SK-N-SH treated with all-trans-retinoic acid at 6 μM for 48 hours (cell line): Measurements from ENCODE around the gene RPL39L.
A peak's percentile ranks its signal among the peaks of the same experiment; 100 is the strongest.

ENCODE experiments used
- ATAC-seq: fragments of 200-7000 bp; cut with Tn5 transposase; 3 replicates; pipeline ENCODE4 v1.9.1; 2020; ENCODE audit warnings: mild to moderate bottlenecking, moderate library complexity
- ARNTL ChIP-seq: fragments of 450-650 bp; formaldehyde crosslinking; IDR thresholded peaks from 2 replicates; pipeline ENCODE4 v1.5.0; 2020; ENCODE audit warnings: low read depth, mild to moderate bottlenecking, moderate library complexity, borderline replicate concordance
- BACH2 ChIP-seq: fragments of 250-450 bp; sonication (Bioruptor Pico); IDR thresholded peaks from 2 replicates; pipeline ENCODE4 v1.9.0; 2021; ENCODE audit warnings: mild to moderate bottlenecking, borderline replicate concordance
- ESRRG ChIP-seq: fragments of 250-450 bp; sonication (Bioruptor Pico); IDR thresholded peaks from 2 replicates; pipeline ENCODE4 v1.6.1; 2021; ENCODE audit warnings: mild to moderate bottlenecking
- GLIS3 ChIP-seq: fragments of 250-450 bp; sonication (Bioruptor Pico); IDR thresholded peaks from 2 replicates; pipeline ENCODE4 v1.5.0; 2020; ENCODE audit warnings: mild to moderate bottlenecking, moderate library complexity
- ISL1 ChIP-seq: fragments of 250-450 bp; sonication (Bioruptor Pico); IDR thresholded peaks from 2 replicates; pipeline ENCODE4 v2.1.2; 2022; ENCODE audit warnings: mild to moderate bottlenecking, moderate library complexity
- OSR1 ChIP-seq: fragments of 250-450 bp; sonication (Bioruptor Pico); IDR thresholded peaks from 2 replicates; pipeline ENCODE4 v1.8.0; 2022; ENCODE audit warnings: moderate library complexity, mild to moderate bottlenecking, inconsistent platforms
- PATZ1 ChIP-seq: fragments of 250-450 bp; sonication (Bioruptor Pico); IDR thresholded peaks from 2 replicates; pipeline ENCODE4 v1.8.0; 2020; ENCODE audit warnings: mild to moderate bottlenecking, moderate library complexity, borderline replicate concordance
- PPARA ChIP-seq: fragments of 250-450 bp; sonication (Bioruptor Pico); IDR thresholded peaks from 2 replicates; pipeline ENCODE4 v1.5.0; 2020; ENCODE audit warnings: mild to moderate bottlenecking, borderline replicate concordance
- RARB ChIP-seq: fragments of 250-450 bp; sonication (Bioruptor Pico); IDR thresholded peaks from 2 replicates; pipeline ENCODE4 v1.8.0; 2021; ENCODE audit warnings: mild to moderate bottlenecking, moderate library complexity
- SNAI2 ChIP-seq: fragments of 250-450 bp; sonication (Bioruptor Pico); IDR thresholded peaks from 2 replicates; pipeline ENCODE4 v1.5.0; 2020; ENCODE audit warnings: mild to moderate bottlenecking, moderate library complexity
- TCF4 ChIP-seq: fragments of 250-450 bp; sonication (Bioruptor Pico); IDR thresholded peaks from 2 replicates; pipeline ENCODE4 v1.8.0; 2021; ENCODE audit warnings: mild to moderate bottlenecking, moderate library complexity, borderline replicate concordance
- TOX ChIP-seq: fragments of 250-450 bp; sonication (Bioruptor Pico); IDR thresholded peaks from 2 replicates; pipeline ENCODE4 v1.8.0; 2021; ENCODE audit warnings: mild to moderate bottlenecking, moderate library complexity, borderline replicate concordance
- ZC3H10 ChIP-seq: fragments of 250-450 bp; sonication (Bioruptor Pico); IDR thresholded peaks from 2 replicates; pipeline ENCODE4 v1.5.1; 2021; ENCODE audit warnings: mild to moderate bottlenecking, moderate library complexity
- ZFP3 ChIP-seq: fragments of 250-450 bp; sonication (Bioruptor Pico); IDR thresholded peaks from 2 replicates; pipeline ENCODE4 v1.5.0; 2020; ENCODE audit warnings: mild to moderate bottlenecking, moderate library complexity
- ZFP30 ChIP-seq: fragments of 450-650 bp; formaldehyde crosslinking; IDR thresholded peaks from 2 replicates; pipeline ENCODE4 v1.5.0; 2022; ENCODE audit warnings: mild to moderate bottlenecking, moderate library complexity
- ZNF565 ChIP-seq: fragments of 450-650 bp; formaldehyde crosslinking; conservative IDR thresholded peaks from 2 replicates; pipeline ENCODE4 v1.5.0; 2020; ENCODE audit warnings: low read depth, mild to moderate bottlenecking, moderate library complexity
- ZNF70 ChIP-seq: fragments of 450-650 bp; formaldehyde crosslinking; IDR thresholded peaks from 2 replicates; pipeline ENCODE4 v1.5.0; 2020; ENCODE audit warnings: mild to moderate bottlenecking, moderate library complexity
- ZNF8 ChIP-seq: fragments of 450-650 bp; formaldehyde crosslinking; IDR thresholded peaks from 2 replicates; pipeline ENCODE4 v1.5.0; 2020; ENCODE audit warnings: mild to moderate bottlenecking, moderate library complexity
- TF ChIP-seq, protein P1 (sequence below): fragments of 250-450 bp; sonication (Bioruptor Pico); IDR thresholded peaks from 2 replicates; pipeline ENCODE4 v1.5.0; 2020; ENCODE audit warnings: mild to moderate bottlenecking, moderate library complexity
- TF ChIP-seq, protein P2 (sequence below): fragments of 250-450 bp; sonication (Bioruptor Pico); IDR thresholded peaks from 2 replicates; pipeline ENCODE4 v1.5.1; 2020; ENCODE audit warnings: low read depth, mild to moderate bottlenecking, moderate library complexity
- TF ChIP-seq, protein P3 (sequence below): fragments of 250-450 bp; sonication (Bioruptor Pico); IDR thresholded peaks from 2 replicates; pipeline ENCODE4 v1.5.1; 2021; ENCODE audit warnings: mild to moderate bottlenecking, moderate library complexity

RPL39L gene

DNA sequence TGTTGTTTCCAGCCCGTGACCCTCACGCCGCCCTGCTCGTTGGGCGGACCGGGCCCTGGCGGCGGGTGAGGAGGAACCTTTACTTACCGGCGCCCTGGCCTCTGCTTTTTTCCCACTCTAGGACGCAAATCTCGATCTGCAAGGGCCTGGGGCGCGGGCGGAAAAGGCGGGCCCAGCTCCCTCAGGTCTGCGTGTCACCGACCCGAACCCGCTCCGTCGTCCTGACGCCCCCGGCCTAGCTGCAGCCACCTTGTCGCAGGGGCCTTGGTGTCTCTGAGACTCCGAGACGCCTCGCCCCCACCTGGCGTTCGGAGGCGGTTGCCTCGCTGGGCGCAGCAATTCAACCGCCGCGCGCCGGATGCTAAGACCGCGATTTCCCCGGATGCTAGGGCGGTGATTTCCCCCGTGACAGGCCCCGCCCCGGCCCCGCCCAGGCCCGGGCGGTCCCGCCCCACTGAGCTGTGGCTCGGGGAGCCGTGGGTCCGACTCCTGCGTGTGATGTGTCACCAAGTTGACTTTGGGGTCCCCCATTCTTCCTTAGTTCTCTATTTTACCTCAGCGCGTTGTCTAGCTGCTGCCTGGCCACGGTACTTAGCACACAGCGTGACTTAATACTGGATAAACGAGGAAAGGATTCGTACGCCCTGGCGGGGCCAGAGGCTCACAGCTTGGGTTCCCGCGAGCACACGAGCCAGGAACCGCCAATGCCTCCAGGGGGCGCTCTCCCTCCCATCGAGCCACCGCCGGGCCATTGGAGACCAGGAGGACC is at the start of gene RPL39L:
Gene RPL39L, minus strand, starts transcription at position 371 of the 769 bp plus-strand sequence. CDS start 18,196 bp downstream, outside the sequence.
- no peak for TF ChIP-seq ZFP3
- TF ChIP-seq TOX, result no peak
- TF ChIP-seq ZNF565 (CRISPR knock-in tag), result no peak
- TF ChIP-seq, protein P1, sequence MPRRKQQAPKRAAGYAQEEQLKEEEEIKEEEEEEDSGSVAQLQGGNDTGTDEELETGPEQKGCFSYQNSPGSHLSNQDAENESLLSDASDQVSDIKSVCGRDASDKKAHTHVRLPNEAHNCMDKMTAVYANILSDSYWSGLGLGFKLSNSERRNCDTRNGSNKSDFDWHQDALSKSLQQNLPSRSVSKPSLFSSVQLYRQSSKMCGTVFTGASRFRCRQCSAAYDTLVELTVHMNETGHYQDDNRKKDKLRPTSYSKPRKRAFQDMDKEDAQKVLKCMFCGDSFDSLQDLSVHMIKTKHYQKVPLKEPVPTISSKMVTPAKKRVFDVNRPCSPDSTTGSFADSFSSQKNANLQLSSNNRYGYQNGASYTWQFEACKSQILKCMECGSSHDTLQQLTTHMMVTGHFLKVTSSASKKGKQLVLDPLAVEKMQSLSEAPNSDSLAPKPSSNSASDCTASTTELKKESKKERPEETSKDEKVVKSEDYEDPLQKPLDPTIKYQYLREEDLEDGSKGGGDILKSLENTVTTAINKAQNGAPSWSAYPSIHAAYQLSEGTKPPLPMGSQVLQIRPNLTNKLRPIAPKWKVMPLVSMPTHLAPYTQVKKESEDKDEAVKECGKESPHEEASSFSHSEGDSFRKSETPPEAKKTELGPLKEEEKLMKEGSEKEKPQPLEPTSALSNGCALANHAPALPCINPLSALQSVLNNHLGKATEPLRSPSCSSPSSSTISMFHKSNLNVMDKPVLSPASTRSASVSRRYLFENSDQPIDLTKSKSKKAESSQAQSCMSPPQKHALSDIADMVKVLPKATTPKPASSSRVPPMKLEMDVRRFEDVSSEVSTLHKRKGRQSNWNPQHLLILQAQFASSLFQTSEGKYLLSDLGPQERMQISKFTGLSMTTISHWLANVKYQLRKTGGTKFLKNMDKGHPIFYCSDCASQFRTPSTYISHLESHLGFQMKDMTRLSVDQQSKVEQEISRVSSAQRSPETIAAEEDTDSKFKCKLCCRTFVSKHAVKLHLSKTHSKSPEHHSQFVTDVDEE (CRISPR knock-in tag), result no peak
- TF ChIP-seq TCF4 (CRISPR knock-in tag), result no peak
- no peak for TF ChIP-seq ESRRG (CRISPR knock-in tag)
- TF ChIP-seq BACH2, result no peak
- TF ChIP-seq GLIS3 (CRISPR knock-in tag), result no peak
- TF ChIP-seq, protein P2, sequence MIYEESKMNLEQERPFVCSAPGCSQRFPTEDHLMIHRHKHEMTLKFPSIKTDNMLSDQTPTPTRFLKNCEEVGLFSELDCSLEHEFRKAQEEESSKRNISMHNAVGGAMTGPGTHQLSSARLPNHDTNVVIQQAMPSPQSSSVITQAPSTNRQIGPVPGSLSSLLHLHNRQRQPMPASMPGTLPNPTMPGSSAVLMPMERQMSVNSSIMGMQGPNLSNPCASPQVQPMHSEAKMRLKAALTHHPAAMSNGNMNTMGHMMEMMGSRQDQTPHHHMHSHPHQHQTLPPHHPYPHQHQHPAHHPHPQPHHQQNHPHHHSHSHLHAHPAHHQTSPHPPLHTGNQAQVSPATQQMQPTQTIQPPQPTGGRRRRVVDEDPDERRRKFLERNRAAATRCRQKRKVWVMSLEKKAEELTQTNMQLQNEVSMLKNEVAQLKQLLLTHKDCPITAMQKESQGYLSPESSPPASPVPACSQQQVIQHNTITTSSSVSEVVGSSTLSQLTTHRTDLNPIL, result no peak
- no peak for TF ChIP-seq PATZ1 (CRISPR knock-in tag)
- TF ChIP-seq ZFP30 (CRISPR knock-in tag), result no peak
- no peak for TF ChIP-seq ISL1 (CRISPR knock-in tag)
- TF ChIP-seq ZC3H10 (CRISPR knock-in tag), result no peak
- no peak for TF ChIP-seq OSR1 (CRISPR knock-in tag)
- no peak for TF ChIP-seq ZNF8 (CRISPR knock-in tag)
- no peak for TF ChIP-seq SNAI2 (CRISPR knock-in tag)
- TF ChIP-seq PPARA (CRISPR knock-in tag), result no peak
- TF ChIP-seq, protein P3, sequence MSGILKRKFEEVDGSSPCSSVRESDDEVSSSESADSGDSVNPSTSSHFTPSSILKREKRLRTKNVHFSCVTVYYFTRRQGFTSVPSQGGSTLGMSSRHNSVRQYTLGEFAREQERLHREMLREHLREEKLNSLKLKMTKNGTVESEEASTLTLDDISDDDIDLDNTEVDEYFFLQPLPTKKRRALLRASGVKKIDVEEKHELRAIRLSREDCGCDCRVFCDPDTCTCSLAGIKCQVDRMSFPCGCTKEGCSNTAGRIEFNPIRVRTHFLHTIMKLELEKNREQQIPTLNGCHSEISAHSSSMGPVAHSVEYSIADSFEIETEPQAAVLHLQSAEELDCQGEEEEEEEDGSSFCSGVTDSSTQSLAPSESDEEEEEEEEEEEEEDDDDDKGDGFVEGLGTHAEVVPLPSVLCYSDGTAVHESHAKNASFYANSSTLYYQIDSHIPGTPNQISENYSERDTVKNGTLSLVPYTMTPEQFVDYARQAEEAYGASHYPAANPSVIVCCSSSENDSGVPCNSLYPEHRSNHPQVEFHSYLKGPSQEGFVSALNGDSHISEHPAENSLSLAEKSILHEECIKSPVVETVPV (CRISPR knock-in tag), result no peak
- no peak for TF ChIP-seq RARB (CRISPR knock-in tag)
- no peak for TF ChIP-seq ARNTL (CRISPR knock-in tag)
- TF ChIP-seq, all 23 proteins: peak for 0

GRCh38 chr3:187188931-187189330 is 49.6 kb upstream of the RPL39L start:
- ATAC-seq, result no peak
- TF ChIP-seq GLIS3 (CRISPR knock-in tag) (no peak), SNAI2 (CRISPR knock-in tag) (no peak), TOX (no peak), PATZ1 (CRISPR knock-in tag) (no peak), BACH2 (no peak), ZNF8 (CRISPR knock-in tag) (no peak), ZNF70 (CRISPR knock-in tag) (no peak), ZFP3 (no peak), ISL1 (CRISPR knock-in tag) (no peak)
- TF ChIP-seq, protein P1 (CRISPR knock-in tag), result no peak
- TF ChIP-seq, protein P2, result no peak

More for the DNA sequence above, at the start of gene RPL39L:
- ATAC-seq, result peak; percentile 99
